Lower leg skin (tissue), 3 donors: ENCODE measurements around the gene SLC43A3.

Experiments used
- CTCF ChIP-seq, 3 donors: fragments of 450-650 bp; IDR thresholded peaks; one replicate each; pipeline ENCODE4 v1.5.1; 2016; ENCODE audit warnings: antibody characterized with exemption in 3 of 3, mild to moderate bottlenecking in 3 of 3, moderate library complexity in 2 of 3
- POLR2A ChIP-seq, 2 donors: fragments of 450-650 bp; IDR thresholded peaks; one replicate each; pipeline ENCODE4 v1.6.1; 2016 to 2017; ENCODE audit warnings: antibody characterized with exemption in 2 of 2, mild to moderate bottlenecking in 1 of 2, moderate library complexity in 1 of 2

GRCh38 chr11:57413681-57414080 lies 13.2 kb downstream of the SLC43A3 start:
- TF ChIP-seq CTCF (IDR thresholded peaks at IDR 0.05) (no peak), POLR2A (IDR thresholded peaks at IDR 0.05) (no peak)
